GM03348 (cell line): Measurements from ENCODE around the gene HIVEP1.
"Not testable (repeated sequence)": the region's sequence is repeated elsewhere in the genome, so short reads cannot be mapped to it uniquely, and the experiment has no call there.

Source experiments
- DNase-seq: peaks from one replicate; pipeline ENCODE4 v3.0.0; 2012; ENCODE audit warnings: low spot score

The HIVEP1 gene

GRCh38 chr6:12084681-12085080 lies 72.6 kb downstream of the HIVEP1 start:
- DNase-seq: no peak

GRCh38 chr6:12088531-12088930 lies 76.4 kb downstream of the HIVEP1 start:
- no peak for DNase-seq

- no peak for DNase-seq
Observed at GRCh38 chr6:12090714-12091113, 78.6 kb downstream of the HIVEP1 start.

GRCh38 chr6:12092762-12093161 lies 80.7 kb downstream of the HIVEP1 start:
- DNase-seq: no peak

- DNase-seq: no peak
Observed at GRCh38 chr6:12094689-12095088, 82.6 kb downstream of the HIVEP1 start.

GRCh38 chr6:12096342-12096741 lies 84.2 kb downstream of the HIVEP1 start:
- DNase-seq: no peak

GRCh38 chr6:12097791-12098190 lies 85.7 kb downstream of the HIVEP1 start:
- peak; percentile 22 for DNase-seq

GRCh38 chr6:12099623-12100338 lies 87.7 kb downstream of the HIVEP1 start:
- DNase-seq: no peak

GRCh38 chr6:12101048-12101447 lies 88.9 kb downstream of the HIVEP1 start:
- no peak for DNase-seq

GRCh38 chr6:12101653-12102312 lies 89.7 kb downstream of the HIVEP1 start:
- no peak for DNase-seq

- DNase-seq: no peak
Observed at GRCh38 chr6:12102350-12102749, 90.2 kb downstream of the HIVEP1 start.

GRCh38 chr6:12103158-12103557 lies 91.0 kb downstream of the HIVEP1 start:
- DNase-seq: no peak

- DNase-seq: no peak
Observed at GRCh38 chr6:12105271-12105670, 93.2 kb downstream of the HIVEP1 start.

- not testable (repeated sequence) for DNase-seq
Observed at GRCh38 chr6:12108376-12108775, 96.3 kb downstream of the HIVEP1 start.

- DNase-seq: no peak
Observed at GRCh38 chr6:12110523-12111362, 98.6 kb downstream of the HIVEP1 start.

GRCh38 chr6:12111363-12111670 lies 99.2 kb downstream of the HIVEP1 start:
- DNase-seq: no peak

- no peak for DNase-seq
Observed at GRCh38 chr6:12112540-12113189, 100.6 kb downstream of the HIVEP1 start.

GRCh38 chr6:12113190-12113577 lies 101.1 kb downstream of the HIVEP1 start:
- peak; percentile 33 for DNase-seq

GRCh38 chr6:12114055-12114503 lies 102.0 kb downstream of the HIVEP1 start:
- no peak for DNase-seq

- no peak for DNase-seq
Observed at GRCh38 chr6:12115001-12115400, 102.9 kb downstream of the HIVEP1 start.

- no peak for DNase-seq
Observed at GRCh38 chr6:12115492-12115891, 103.4 kb downstream of the HIVEP1 start.

GRCh38 chr6:12116264-12116800 lies 104.2 kb downstream of the HIVEP1 start:
- no peak for DNase-seq
